Liver (tissue), 9 donors: Measurements from ENCODE around the gene RHOD. TPM values are rescaled to one million over a fixed set of nuclear protein-coding genes. Genes with fewer than 3 reads are reported as not detected.

Experiments used
- DNase-seq: peaks from one replicate; pipeline ENCODE4 v3.0.0-alpha.2; 2017; ENCODE audit warnings: low spot score
- H3K27ac ChIP-seq, 2 donors: one replicate each; pipeline ENCODE4 v1.7.0; 2013; ENCODE audit warnings: inconsistent platforms in 2 of 2, low read length in 2 of 2, control low read depth in 1 of 2, low read depth in 1 of 2, mild to moderate bottlenecking in 1 of 2
- H3K27me3 ChIP-seq, 4 donors: one replicate each; pipeline versions ENCODE4 v1.6.1 to v1.7.0; 2013; ENCODE audit warnings: low read length in 3 of 4, inconsistent platforms in 1 of 4, mild to moderate bottlenecking in 1 of 4, moderate library complexity in 1 of 4; ENCODE audit not compliant: control insufficient read depth in 4 of 4, insufficient read depth in 4 of 4
- H3K36me3 ChIP-seq, 4 donors: one replicate each; pipeline versions ENCODE4 v1.6.1 to v1.7.0; 2013; ENCODE audit warnings: low read length in 3 of 4, mild to moderate bottlenecking in 3 of 4, low read depth in 1 of 4, moderate library complexity in 1 of 4; ENCODE audit not compliant: control insufficient read depth in 4 of 4, insufficient read depth in 3 of 4
- H3K4me1 ChIP-seq, 4 donors: one replicate each; pipeline versions ENCODE4 v1.6.1 to v1.7.0; 2013; ENCODE audit warnings: low read length in 3 of 4, mild to moderate bottlenecking in 3 of 4, moderate library complexity in 1 of 4; ENCODE audit not compliant: control insufficient read depth in 4 of 4, insufficient read depth in 4 of 4
- H3K4me3 ChIP-seq, 3 donors: one replicate each; pipeline versions ENCODE4 v1.6.1 to v1.7.0; 2013; ENCODE audit warnings: low read length in 3 of 3, control low read depth in 1 of 3, low read depth in 1 of 3, mild to moderate bottlenecking in 1 of 3
- H3K9ac ChIP-seq, 2 donors: one replicate each; pipeline ENCODE4 v1.7.0; 2013; ENCODE audit warnings: low read length in 2 of 2, mild to moderate bottlenecking in 2 of 2, moderate library complexity in 2 of 2, control low read depth in 1 of 2, low read depth in 1 of 2
- H3K9me3 ChIP-seq, 4 donors: one replicate each; pipeline versions ENCODE4 v1.6.1 to v1.7.0; 2013; ENCODE audit warnings: low read length in 3 of 4; ENCODE audit not compliant: control insufficient read depth in 4 of 4
- EGR1 ChIP-seq, 2 donors: IDR thresholded peaks; 2 replicates each; pipeline ENCODE4 v1.6.1; 2016 to 2018; ENCODE audit warnings: antibody characterized with exemption in 2 of 2, low read depth in 2 of 2
- FOXA1 ChIP-seq: IDR thresholded peaks from 2 replicates; pipeline ENCODE4 v1.6.1; 2016; ENCODE audit warnings: antibody characterized with exemption
- GABPA ChIP-seq, 2 donors: IDR thresholded peaks in 1 of 2; conservative IDR thresholded peaks in 1 of 2; 2 replicates each; pipeline ENCODE4 v1.6.1; 2016; ENCODE audit warnings: antibody characterized with exemption in 2 of 2, mild to moderate bottlenecking in 1 of 2, moderate library complexity in 1 of 2
- HNF4A ChIP-seq, 2 donors: conservative IDR thresholded peaks; 2 replicates each; pipeline ENCODE4 v1.6.1; 2016; ENCODE audit warnings: antibody characterized with exemption in 2 of 2, mild to moderate bottlenecking in 2 of 2
- HNF4G ChIP-seq: IDR thresholded peaks from 2 replicates; pipeline ENCODE4 v1.6.1; 2016; ENCODE audit warnings: antibody characterized with exemption
- JUND ChIP-seq, 2 donors: IDR thresholded peaks; 2 replicates each; pipeline ENCODE4 v1.6.1; 2016; ENCODE audit warnings: antibody characterized with exemption in 2 of 2
- NR2F2 ChIP-seq: IDR thresholded peaks from 2 replicates; pipeline ENCODE4 v1.6.1; 2016; ENCODE audit warnings: antibody characterized with exemption
- RAD21 ChIP-seq, 2 donors: IDR thresholded peaks; 2 replicates each; pipeline ENCODE4 v1.6.1; 2016; ENCODE audit warnings: antibody characterized with exemption in 2 of 2, mild to moderate bottlenecking in 2 of 2
- RXRA ChIP-seq, 2 donors: IDR thresholded peaks; 2 replicates each; pipeline ENCODE4 v1.6.1; 2017 to 2018; ENCODE audit warnings: antibody characterized with exemption in 2 of 2, mild to moderate bottlenecking in 1 of 2
- SP1 ChIP-seq: IDR thresholded peaks from 2 replicates; pipeline ENCODE4 v1.6.1; 2018; ENCODE audit warnings: antibody characterized with exemption, mild to moderate bottlenecking
- WGBS: extraction: QIAGEN DNeasy Blood & Tissue Kit; methylation state at CpG from one replicate; pipeline ENCODE4 v1.1.7; 2013; 5-methylcytosine and 5-hydroxymethylcytosine counted together
- polyA plus RNA-seq, 2 donors: library from polyadenylated mRNA; stranded (reverse) in 1 of 2; unstranded in 1 of 2; fragments of 200-250 nt in 1 of 2; fragments of >200 nt in 1 of 2; fragmentation: Nextera tagmentation in 1 of 2; extraction: Ambion mirVana in 1 of 2; gene quantifications; one replicate each; pipeline versions ENCODE4 v1.2.1 to v1.2.3, GENCODE V29; 2013 to 2015
- total RNA-seq, 2 donors: library from RNA; depleted of rRNA; stranded (reverse); fragments of >200 nt; gene quantifications; one replicate each; pipeline ENCODE4 v1.2.3, GENCODE V29; 2014
- TF ChIP-seq, protein P1 (sequence below): fragments of 150-350 bp; IDR thresholded peaks from 2 replicates; pipeline ENCODE4 v1.5.1; 2017; ENCODE audit warnings: improper control_type of control experiment, low read depth, low read length; ENCODE audit not compliant: missing input control
- TF ChIP-seq, protein P2 (sequence below): IDR thresholded peaks from 2 replicates; pipeline ENCODE4 v1.6.1; 2016; ENCODE audit warnings: antibody characterized with exemption
- TF ChIP-seq, protein P3 (sequence below): IDR thresholded peaks from 2 replicates; pipeline ENCODE4 v1.6.1; 2016; ENCODE audit warnings: antibody characterized with exemption, mild to moderate bottlenecking
- TF ChIP-seq, protein P4 (sequence below): IDR thresholded peaks from 2 replicates; pipeline ENCODE4 v1.6.1; 2016; ENCODE audit warnings: antibody characterized with exemption
- donor health status: healthy.
- donor health status: healthy.
- donor health status: healthy.
- donor health status: healthy.
- donor health status: healthy.

Gene RHOD
- total and polyA plus RNA-seq, 4 donors = 7.8 to 50.7 (median 33.2) TPM

DNA sequence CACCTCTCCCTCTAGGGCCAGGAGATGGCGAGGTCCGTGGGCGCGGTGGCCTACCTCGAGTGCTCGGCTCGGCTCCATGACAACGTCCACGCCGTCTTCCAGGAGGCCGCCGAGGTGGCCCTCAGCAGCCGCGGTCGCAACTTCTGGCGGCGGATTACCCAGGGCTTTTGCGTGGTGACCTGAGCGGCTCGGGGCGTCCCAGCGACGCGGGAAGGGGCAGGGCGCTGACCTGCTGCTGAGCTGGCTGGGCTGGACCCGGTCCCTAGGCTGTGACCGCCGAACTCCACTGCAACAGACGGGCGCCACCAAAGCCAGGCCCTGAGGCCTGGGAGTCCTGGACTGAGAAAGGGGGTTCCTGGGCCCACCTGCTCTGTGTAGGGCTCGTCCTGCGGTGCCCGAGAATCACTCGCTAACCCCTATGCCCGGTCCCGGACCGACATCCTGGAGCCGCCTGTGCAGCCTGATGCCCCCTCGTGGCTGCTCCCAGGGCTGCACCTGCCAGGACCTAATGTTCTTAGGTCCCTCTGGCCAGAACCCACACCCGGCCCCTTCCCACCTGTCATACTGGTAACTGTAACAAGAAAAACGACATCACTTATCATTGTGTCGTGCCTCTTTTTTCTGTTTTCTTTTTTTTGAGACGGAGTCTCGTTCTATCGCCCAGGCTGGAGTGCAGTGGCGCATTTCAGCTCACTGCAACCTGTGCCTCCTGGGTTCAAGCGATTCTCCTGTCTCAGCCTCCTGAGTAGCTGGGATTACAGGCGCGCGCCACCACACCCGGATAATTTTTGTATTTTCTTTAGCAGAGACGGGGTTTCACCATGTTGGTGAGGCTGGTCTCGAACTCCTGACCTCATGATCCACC, 15.0 kb downstream of the RHOD start:
- WGBS = 34% methylated on average over 53 of the region's 53 CpGs
- no peaks in the 10 kb centered on the region for H3K27me3 ChIP-seq
- no peak overlapping the region for H3K9ac ChIP-seq
- no peaks in the 10 kb centered on the region for H3K9me3 ChIP-seq
- DNase-seq = peak; percentile 80
- peaks cover 0 to 10% (median 2%) of the 10 kb centered on the region in 4 donors for H3K36me3 ChIP-seq
- peak overlapping the region; percentile 19 to 30 for H3K27ac ChIP-seq
- peak overlapping the region in 1 of 3 donors; percentile 32 for H3K4me3 ChIP-seq
- TF ChIP-seq, protein P1, sequence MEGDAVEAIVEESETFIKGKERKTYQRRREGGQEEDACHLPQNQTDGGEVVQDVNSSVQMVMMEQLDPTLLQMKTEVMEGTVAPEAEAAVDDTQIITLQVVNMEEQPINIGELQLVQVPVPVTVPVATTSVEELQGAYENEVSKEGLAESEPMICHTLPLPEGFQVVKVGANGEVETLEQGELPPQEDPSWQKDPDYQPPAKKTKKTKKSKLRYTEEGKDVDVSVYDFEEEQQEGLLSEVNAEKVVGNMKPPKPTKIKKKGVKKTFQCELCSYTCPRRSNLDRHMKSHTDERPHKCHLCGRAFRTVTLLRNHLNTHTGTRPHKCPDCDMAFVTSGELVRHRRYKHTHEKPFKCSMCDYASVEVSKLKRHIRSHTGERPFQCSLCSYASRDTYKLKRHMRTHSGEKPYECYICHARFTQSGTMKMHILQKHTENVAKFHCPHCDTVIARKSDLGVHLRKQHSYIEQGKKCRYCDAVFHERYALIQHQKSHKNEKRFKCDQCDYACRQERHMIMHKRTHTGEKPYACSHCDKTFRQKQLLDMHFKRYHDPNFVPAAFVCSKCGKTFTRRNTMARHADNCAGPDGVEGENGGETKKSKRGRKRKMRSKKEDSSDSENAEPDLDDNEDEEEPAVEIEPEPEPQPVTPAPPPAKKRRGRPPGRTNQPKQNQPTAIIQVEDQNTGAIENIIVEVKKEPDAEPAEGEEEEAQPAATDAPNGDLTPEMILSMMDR = peak; percentile 92
- TF ChIP-seq SP1 (no peak), RAD21 (IDR thresholded peaks at IDR 0.05) (peak; percentile 81 to 85)
- H3K4me1 ChIP-seq = peaks cover 2 to 14% (median 9%) of the 10 kb centered on the region in 4 donors

DNA sequence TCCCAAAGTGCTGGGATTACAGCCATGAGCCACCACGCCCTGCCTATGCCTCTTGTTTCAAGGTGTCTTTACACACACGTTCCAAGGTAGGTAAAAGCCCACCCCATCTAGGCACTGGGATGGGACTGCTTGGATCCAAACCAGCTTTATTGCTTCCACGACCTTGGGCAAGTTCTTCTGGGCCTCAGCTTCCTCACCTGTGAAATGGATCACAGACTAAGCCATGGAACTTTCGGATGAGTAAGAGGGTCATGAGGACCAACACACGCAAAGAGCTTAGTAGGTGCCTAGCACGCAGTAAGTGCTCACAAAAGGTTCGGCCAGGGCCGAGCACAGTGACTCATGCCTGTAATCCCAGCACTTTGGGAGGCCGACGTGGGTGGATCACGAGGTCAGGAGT, 15.6 kb downstream of the RHOD start:
- Histone ChIP-seq H3K4me1 (peaks cover 2 to 14% (median 9%) of the 10 kb centered on the region in 4 donors), H3K36me3 (peaks cover 0 to 4% (median 2%) of the 10 kb centered on the region in 4 donors), H3K9ac (no peak overlapping the region), H3K4me3 (no peak overlapping the region), H3K27ac (no peak overlapping the region), H3K27me3 (no peaks in the 10 kb centered on the region), H3K9me3 (no peaks in the 10 kb centered on the region)
- DNase-seq = no peak
- 91% methylated on average over 11 of the region's 11 CpGs for WGBS
- TF ChIP-seq, protein P2, sequence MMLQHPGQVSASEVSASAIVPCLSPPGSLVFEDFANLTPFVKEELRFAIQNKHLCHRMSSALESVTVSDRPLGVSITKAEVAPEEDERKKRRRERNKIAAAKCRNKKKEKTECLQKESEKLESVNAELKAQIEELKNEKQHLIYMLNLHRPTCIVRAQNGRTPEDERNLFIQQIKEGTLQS = no peak
- TF ChIP-seq EGR1 (IDR thresholded peaks at IDR 0.05; ENCODE audit: low read depth in 2 of 2) (no peak), HNF4G (no peak), GABPA (IDR thresholded peaks at IDR 0.05 in 1 of 2, conservative IDR thresholded peaks at IDR 0.05 in 1 of 2) (no peak), RXRA (IDR thresholded peaks at IDR 0.05) (no peak), HNF4A (conservative IDR thresholded peaks at IDR 0.05) (no peak), RAD21 (IDR thresholded peaks at IDR 0.05) (no peak), JUND (IDR thresholded peaks at IDR 0.05) (no peak), NR2F2 (no peak), FOXA1 (no peak)
- TF ChIP-seq, protein P3, sequence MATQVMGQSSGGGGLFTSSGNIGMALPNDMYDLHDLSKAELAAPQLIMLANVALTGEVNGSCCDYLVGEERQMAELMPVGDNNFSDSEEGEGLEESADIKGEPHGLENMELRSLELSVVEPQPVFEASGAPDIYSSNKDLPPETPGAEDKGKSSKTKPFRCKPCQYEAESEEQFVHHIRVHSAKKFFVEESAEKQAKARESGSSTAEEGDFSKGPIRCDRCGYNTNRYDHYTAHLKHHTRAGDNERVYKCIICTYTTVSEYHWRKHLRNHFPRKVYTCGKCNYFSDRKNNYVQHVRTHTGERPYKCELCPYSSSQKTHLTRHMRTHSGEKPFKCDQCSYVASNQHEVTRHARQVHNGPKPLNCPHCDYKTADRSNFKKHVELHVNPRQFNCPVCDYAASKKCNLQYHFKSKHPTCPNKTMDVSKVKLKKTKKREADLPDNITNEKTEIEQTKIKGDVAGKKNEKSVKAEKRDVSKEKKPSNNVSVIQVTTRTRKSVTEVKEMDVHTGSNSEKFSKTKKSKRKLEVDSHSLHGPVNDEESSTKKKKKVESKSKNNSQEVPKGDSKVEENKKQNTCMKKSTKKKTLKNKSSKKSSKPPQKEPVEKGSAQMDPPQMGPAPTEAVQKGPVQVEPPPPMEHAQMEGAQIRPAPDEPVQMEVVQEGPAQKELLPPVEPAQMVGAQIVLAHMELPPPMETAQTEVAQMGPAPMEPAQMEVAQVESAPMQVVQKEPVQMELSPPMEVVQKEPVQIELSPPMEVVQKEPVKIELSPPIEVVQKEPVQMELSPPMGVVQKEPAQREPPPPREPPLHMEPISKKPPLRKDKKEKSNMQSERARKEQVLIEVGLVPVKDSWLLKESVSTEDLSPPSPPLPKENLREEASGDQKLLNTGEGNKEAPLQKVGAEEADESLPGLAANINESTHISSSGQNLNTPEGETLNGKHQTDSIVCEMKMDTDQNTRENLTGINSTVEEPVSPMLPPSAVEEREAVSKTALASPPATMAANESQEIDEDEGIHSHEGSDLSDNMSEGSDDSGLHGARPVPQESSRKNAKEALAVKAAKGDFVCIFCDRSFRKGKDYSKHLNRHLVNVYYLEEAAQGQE = no peak
- TF ChIP-seq, protein P4, sequence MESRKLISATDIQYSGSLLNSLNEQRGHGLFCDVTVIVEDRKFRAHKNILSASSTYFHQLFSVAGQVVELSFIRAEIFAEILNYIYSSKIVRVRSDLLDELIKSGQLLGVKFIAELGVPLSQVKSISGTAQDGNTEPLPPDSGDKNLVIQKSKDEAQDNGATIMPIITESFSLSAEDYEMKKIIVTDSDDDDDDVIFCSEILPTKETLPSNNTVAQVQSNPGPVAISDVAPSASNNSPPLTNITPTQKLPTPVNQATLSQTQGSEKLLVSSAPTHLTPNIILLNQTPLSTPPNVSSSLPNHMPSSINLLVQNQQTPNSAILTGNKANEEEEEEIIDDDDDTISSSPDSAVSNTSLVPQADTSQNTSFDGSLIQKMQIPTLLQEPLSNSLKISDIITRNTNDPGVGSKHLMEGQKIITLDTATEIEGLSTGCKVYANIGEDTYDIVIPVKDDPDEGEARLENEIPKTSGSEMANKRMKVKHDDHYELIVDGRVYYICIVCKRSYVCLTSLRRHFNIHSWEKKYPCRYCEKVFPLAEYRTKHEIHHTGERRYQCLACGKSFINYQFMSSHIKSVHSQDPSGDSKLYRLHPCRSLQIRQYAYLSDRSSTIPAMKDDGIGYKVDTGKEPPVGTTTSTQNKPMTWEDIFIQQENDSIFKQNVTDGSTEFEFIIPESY = no peak
